ENCODE measurements around the gene OLFML2A. TPM values are rescaled to one million over a fixed set of nuclear protein-coding genes. Genes with fewer than 3 reads are reported as not detected.

The OLFML2A gene
- total and polyA plus RNA-seq, 2 experiments from 2014 or later: 2.2 to 3.4 TPM

DNA sequence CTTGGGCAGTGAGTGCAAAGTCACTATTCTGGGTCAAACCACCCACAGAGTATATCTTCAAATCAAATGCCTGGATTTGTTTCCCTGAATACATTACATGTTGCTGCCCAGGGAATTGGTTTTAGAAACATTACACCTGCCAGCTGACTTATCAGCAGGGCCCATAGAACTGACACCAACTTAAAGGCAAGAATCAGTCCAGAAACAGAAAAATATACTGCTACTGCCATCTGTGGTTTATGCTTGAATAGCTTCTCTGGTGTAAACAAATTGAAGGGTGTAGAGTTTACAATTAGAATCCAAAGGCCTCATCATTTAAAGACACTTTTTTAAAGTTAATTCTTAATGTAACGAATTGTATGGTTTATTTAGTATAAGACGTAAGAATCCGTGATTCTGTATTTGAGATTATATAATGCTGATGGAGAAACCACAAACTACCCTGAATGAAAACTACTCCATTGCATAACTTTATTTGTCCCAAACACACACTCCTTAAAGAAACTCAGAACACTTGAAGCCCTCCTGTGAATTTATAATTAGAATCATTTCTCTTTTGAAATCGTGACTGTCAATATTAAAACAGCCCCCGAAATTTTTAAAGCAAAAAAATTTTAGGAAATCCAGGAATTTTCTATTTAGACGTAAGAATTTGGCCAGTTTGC lies 12.0 kb upstream of the OLFML2A start:
- 72% methylated on average over 6 of the region's 6 CpGs for WGBS (ENCODE audit: low lambda C conversion rate, missing lambda C conversion rate)
- Histone ChIP-seq H3K4me1 (ENCODE audit: insufficient read depth) (no peaks in the 10 kb centered on the region), H3K27ac (no peak overlapping the region), H3K79me2 (peaks cover 87% of the 10 kb centered on the region), H4K20me1 (ENCODE audit: insufficient read depth, poor library complexity, severe bottlenecking) (peaks cover 11% of the 10 kb centered on the region), H3K9me3 (ENCODE audit: low read depth) (no peaks in the 10 kb centered on the region), H3K9me2 (replicated peaks; ENCODE audit: insufficient read depth) (no peaks in the 10 kb centered on the region), H3K36me3 (replicated peaks; ENCODE audit: insufficient read depth, low read depth) (no peaks in the 10 kb centered on the region), H3K4me3 (no peak overlapping the region), H3K27me3 (no peaks in the 10 kb centered on the region), H3K4me2 (no peak overlapping the region), H2AFZ (no peak overlapping the region)
- no peak for DNase-seq (ENCODE audit: low spot score)
- TF ChIP-seq EZH2 (IDR thresholded peaks at IDR 0.05; ENCODE audit: borderline replicate concordance): no peak
- TF ChIP-seq EZH2phosphoT487 (IDR thresholded peaks at IDR 0.05; ENCODE audit: low read depth, severe bottlenecking, unreplicated experiment): no peak
- TF ChIP-seq, protein P1, sequence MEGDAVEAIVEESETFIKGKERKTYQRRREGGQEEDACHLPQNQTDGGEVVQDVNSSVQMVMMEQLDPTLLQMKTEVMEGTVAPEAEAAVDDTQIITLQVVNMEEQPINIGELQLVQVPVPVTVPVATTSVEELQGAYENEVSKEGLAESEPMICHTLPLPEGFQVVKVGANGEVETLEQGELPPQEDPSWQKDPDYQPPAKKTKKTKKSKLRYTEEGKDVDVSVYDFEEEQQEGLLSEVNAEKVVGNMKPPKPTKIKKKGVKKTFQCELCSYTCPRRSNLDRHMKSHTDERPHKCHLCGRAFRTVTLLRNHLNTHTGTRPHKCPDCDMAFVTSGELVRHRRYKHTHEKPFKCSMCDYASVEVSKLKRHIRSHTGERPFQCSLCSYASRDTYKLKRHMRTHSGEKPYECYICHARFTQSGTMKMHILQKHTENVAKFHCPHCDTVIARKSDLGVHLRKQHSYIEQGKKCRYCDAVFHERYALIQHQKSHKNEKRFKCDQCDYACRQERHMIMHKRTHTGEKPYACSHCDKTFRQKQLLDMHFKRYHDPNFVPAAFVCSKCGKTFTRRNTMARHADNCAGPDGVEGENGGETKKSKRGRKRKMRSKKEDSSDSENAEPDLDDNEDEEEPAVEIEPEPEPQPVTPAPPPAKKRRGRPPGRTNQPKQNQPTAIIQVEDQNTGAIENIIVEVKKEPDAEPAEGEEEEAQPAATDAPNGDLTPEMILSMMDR (IDR thresholded peaks at IDR 0.05; ENCODE audit: poor library complexity): peak; percentile 32

DNA sequence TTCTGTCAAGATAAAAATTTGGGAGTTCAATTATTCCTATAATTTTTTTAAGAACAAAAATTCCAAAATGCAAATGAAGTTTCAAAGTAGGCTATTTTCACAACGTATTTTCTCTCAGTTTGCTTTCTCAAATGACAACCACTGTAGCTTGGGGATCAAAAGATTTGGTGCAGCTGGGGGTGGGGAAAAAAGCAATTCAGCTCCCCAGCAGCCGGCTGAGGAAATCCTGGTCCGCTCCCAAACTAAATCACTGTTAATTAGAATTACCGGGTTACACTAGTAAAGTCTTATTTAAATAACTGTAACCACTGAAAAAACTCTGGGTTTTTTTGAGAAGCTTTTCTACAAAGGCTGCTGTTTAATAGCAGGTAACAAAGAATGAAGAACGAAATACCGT lies 11.5 kb upstream of the OLFML2A start:
- WGBS (ENCODE audit: low lambda C conversion rate, missing lambda C conversion rate): 60% methylated on average over 6 of the region's 6 CpGs
- Histone ChIP-seq H3K4me1 (ENCODE audit: insufficient read depth) (no peaks in the 10 kb centered on the region), H2AFZ (no peak overlapping the region), H3K27ac (no peak overlapping the region), H3K4me3 (no peak overlapping the region), H3K9me3 (ENCODE audit: low read depth) (no peaks in the 10 kb centered on the region), H3K4me2 (no peak overlapping the region), H3K36me3 (replicated peaks; ENCODE audit: insufficient read depth, low read depth) (no peaks in the 10 kb centered on the region), H3K9me2 (replicated peaks; ENCODE audit: insufficient read depth) (no peaks in the 10 kb centered on the region), H3K27me3 (no peaks in the 10 kb centered on the region), H3K79me2 (peaks cover 82% of the 10 kb centered on the region), H4K20me1 (ENCODE audit: insufficient read depth, poor library complexity, severe bottlenecking) (peaks cover 11% of the 10 kb centered on the region)
- TF ChIP-seq, protein P1 (IDR thresholded peaks at IDR 0.05; ENCODE audit: poor library complexity): no peak
- no peak for TF ChIP-seq EZH2phosphoT487 (IDR thresholded peaks at IDR 0.05; ENCODE audit: low read depth, severe bottlenecking, unreplicated experiment)
- no peak for TF ChIP-seq EZH2 (IDR thresholded peaks at IDR 0.05; ENCODE audit: borderline replicate concordance)
- DNase-seq (ENCODE audit: low spot score): no peak

DNA sequence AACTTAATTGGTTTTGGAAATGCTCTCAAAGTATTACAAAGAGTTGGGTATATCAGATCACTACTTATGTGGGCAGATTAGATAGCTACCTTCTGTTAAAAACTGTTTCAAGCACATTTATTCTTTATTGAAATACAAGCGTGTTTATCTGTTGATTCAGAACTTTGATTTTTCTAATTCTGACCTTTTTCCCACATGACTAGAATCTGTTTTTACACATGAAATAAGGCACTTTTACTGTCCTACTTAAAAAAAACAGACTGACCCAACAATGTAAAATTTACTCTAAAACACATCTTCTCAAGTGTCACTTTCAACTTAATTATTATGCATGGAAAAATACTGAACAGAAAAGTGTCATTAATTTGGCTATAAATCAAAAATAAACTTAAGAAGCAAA lies 10.6 kb upstream of the OLFML2A start:
- Histone ChIP-seq H4K20me1 (ENCODE audit: insufficient read depth, poor library complexity, severe bottlenecking) (peaks cover 11% of the 10 kb centered on the region), H3K4me1 (ENCODE audit: insufficient read depth) (no peaks in the 10 kb centered on the region), H3K4me2 (no peak overlapping the region), H2AFZ (no peak overlapping the region), H3K36me3 (replicated peaks; ENCODE audit: insufficient read depth, low read depth) (no peaks in the 10 kb centered on the region), H3K9me2 (replicated peaks; ENCODE audit: insufficient read depth) (no peaks in the 10 kb centered on the region), H3K79me2 (peaks cover 73% of the 10 kb centered on the region), H3K27ac (no peak overlapping the region), H3K4me3 (no peak overlapping the region), H3K27me3 (no peaks in the 10 kb centered on the region), H3K9me3 (ENCODE audit: low read depth) (no peaks in the 10 kb centered on the region)
- DNase-seq (ENCODE audit: low spot score): no peak
- 98% methylated on average over 1 of the region's 1 CpG for WGBS (ENCODE audit: low lambda C conversion rate, missing lambda C conversion rate)
- TF ChIP-seq, protein P1 (IDR thresholded peaks at IDR 0.05; ENCODE audit: poor library complexity): no peak
- TF ChIP-seq EZH2 (IDR thresholded peaks at IDR 0.05; ENCODE audit: borderline replicate concordance) (no peak), EZH2phosphoT487 (IDR thresholded peaks at IDR 0.05; ENCODE audit: low read depth, severe bottlenecking, unreplicated experiment) (no peak)

Data from hepatocyte (in vitro differentiated cells).